HEK293 (cell line): ENCODE data around the gene CERS5.
A peak's percentile ranks its signal among the peaks of the same experiment; 100 is the strongest.

Experiments used
- ATF2 ChIP-seq: fragments of 450-650 bp; formaldehyde crosslinking; IDR thresholded peaks from 2 replicates; pipeline ENCODE4 v1.5.1; 2016; ENCODE audit warnings: missing biosample characterization, missing genetic modification characterization, low read depth
- YY1 ChIP-seq: fragments of 450-650 bp; formaldehyde crosslinking; IDR thresholded peaks from 2 replicates; pipeline ENCODE4 v1.5.1; 2018; ENCODE audit warnings: missing biosample characterization, missing genetic modification characterization
- ZNF707 ChIP-seq: fragments of 450-650 bp; formaldehyde crosslinking; IDR thresholded peaks from 2 replicates; pipeline ENCODE4 v1.5.1; 2016; ENCODE audit warnings: missing biosample characterization, missing genetic modification characterization

GRCh38 chr12:50111693-50112455 lies 55.3 kb downstream of the CERS5 start, which contains the start of gene COX14:
- no peak for TF ChIP-seq ZNF707 (tag by site-specific recombination)
- TF ChIP-seq YY1 (tag by site-specific recombination) = no peak; the same call in 1 of the 2 replicates
- TF ChIP-seq ATF2 (tag by site-specific recombination) = peak; percentile 32; the same call in 1 of the 2 replicates
